NCI-H82 treated with DMSO at 0.1 percent for 48 hours (cell line): ENCODE measurements around the gene DESI1.
"Not testable (repeated sequence)": the region's sequence is repeated elsewhere in the genome, so short reads cannot be mapped to it uniquely, and the experiment has no call there.

Experiments
- DNase-seq: peaks from one replicate; lab custom pipeline; 2025; ENCODE audit not compliant: unreplicated experiment; lab: John Stamatoyannopoulos, UW

Gene DESI1

GRCh38 chr22:41636467-41636866, 15.6 kb upstream of the DESI1 start:
- no peak for DNase-seq

DNA sequence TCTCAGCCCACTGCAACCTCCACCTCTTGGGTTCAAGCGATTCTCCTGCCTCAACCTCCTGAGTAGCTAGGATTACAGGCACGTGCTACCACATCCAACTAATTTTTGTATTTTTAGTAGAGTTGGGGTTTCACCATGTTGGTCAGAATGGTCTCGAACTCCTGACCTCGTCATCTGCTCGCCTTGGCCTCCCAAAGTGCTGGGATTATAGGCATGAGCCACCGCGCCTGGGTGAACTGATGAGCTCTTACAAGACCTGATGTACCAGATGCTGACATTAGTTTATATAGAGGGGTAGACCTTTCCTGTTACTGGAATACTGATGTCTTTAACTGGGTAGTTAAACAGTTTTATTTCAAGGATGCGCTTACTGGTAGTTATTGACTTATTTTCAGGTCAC, 13.8 kb upstream of the DESI1 start:
- not testable (repeated sequence) for DNase-seq

- DNase-seq, result not testable (repeated sequence)
These were observed 10.8 kb upstream of the DESI1 start for GRCh38 chr22:41631615-41632014.

DNA sequence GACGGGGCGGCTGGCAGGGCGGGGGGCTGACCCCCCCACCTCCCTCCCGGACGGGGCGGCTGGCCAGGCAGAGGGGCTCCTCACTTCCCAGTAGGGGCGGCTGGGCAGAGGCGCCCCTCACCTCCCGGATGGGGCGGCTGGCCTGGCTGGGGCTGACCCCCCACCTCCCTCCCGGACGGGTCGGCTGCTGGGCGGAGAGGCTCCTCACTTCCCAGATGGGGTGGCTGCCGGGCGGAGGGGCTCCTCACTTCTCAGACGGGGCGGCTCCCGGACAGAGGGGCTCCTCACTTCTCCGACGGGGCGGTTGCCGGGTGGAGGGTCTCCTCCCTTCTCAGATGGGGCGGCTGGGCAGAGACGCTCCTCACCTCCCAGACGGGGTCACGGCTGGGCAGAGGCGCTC, 10.3 kb upstream of the DESI1 start:
- not testable (repeated sequence) for DNase-seq

DNA sequence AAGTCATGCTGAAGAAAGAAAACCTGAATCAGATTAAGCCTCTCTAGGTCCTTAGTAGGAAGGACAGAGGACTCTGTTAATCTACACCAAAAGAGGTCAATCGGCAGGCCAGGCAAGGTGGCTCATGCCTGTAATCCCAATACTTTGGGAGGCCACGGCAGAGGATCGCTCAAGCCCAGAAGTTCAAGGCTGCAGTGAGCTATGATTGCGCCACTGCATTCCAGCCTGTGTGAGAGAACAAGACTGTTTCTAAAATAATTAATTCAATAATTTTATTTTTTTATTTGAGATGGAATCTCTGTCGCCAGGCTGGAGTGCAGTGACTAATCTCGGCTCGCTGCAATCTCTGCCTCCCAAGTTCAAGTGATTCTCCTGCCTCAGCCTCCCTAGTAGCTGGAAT, 4.7 kb upstream of the DESI1 start:
- no peak for DNase-seq

GRCh38 chr22:41621911-41622179, 1.0 kb upstream of the DESI1 start:
- no peak for DNase-seq

- peak; percentile 97 for DNase-seq
These were observed 462 bp upstream of the DESI1 start, which contains the start of gene XRCC6 for GRCh38 chr22:41621099-41621910. Gene XRCC6, plus strand, starts transcription at chr22:41621295. Its CDS starts 710 bp downstream, at chr22:41622005.

- peak; percentile 21 for DNase-seq
These were observed 759 bp downstream of the DESI1 start for GRCh38 chr22:41619979-41620588.

GRCh38 chr22:41613456-41613855, 7.4 kb downstream of the DESI1 start:
- no peak for DNase-seq

DNA sequence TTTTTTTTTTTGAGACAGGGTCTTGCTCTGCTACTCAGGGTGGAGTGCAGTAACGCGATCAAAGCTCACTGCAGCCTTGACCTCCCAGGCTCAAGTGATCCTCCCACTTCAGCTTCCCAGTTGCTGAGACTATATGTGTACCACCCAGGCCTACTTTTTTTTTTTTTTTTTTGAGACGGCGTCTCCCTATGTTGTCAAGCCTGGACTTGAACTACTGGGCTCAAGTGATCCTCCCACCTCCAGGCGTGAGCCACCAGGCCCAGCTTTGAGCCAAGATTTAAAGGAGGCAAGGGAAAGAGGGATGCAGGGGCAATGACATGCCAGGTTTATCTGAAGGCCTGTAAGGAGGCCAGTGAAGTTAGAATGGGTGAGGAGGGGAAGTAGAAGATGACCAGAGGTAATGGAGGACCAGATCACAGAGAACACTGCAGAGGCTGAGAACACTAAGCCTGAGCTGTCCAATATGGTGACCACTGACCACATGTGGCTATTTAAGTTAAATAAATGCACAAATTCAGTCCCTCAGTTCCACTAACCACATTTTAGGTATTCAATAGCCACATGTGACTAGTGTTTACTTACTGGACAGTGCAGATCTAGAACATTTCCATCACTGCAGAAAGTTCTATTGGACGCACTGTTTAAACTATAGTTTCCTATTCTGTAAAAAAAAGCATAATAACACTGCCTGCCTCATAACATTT, 8.1 kb downstream of the DESI1 start:
- no peak for DNase-seq

DNA sequence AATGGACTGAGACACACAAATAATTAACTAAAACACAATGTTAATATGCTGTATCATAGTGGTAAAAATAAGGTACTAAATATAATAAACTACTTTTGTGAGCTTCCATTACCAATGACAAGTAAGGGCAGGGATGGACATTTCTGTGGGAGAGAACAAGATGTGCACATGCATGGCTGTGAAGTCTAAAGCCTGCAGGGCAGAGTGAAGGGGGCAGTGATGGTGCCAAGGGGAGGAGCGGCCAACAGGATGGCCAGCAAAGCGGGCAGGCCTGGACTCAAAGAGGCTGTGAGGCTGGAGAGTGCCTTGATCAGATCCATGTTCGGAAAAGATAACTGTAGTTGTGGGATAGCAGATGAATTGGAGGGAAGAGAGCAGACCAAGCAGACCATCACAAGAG, 12.5 kb downstream of the DESI1 start:
- DNase-seq, result no peak

DNA sequence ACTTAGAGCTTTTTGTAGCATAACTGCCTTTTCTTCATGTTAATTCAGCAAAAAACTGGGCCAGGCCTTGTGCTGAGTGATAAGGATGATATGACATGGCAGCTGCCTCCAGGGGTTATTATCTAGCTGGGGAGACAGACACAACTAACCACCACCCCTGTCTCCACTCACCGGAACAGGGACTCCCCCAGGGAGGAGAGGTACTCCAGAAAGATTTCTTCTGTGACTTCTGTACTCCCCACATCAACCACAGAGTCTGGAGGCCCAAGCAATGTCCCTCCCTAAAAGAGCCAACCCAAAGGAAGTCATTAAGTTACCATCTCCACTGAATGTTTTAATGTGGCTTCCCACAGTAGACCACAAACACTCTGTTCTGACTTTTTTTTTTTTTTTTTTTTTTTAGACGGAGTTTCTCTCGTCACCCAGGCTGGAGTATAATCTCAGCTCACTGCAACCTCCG, 16.9 kb downstream of the DESI1 start:
- DNase-seq, result no peak

DNA sequence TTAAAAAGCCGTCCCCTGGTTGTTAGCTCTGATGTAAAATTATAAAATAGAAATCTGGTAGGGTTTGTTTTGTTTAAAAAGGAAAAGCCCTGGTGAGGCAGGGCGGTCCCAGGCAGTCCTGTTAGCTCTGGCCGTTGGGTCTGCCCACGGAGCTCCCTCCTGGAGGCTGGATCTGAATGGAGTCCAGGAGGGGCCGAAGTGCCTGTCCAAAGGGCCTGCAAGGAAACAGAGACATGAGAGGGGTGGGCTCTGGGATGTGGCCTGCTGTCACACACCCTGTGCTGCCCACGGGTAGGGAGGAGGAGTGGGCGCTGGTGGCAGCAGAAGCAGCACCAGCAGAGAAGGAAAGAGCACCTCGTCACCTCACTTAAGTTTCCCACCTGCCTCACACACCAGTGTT, 19.9 kb downstream of the DESI1 start:
- DNase-seq, result no peak

DNA sequence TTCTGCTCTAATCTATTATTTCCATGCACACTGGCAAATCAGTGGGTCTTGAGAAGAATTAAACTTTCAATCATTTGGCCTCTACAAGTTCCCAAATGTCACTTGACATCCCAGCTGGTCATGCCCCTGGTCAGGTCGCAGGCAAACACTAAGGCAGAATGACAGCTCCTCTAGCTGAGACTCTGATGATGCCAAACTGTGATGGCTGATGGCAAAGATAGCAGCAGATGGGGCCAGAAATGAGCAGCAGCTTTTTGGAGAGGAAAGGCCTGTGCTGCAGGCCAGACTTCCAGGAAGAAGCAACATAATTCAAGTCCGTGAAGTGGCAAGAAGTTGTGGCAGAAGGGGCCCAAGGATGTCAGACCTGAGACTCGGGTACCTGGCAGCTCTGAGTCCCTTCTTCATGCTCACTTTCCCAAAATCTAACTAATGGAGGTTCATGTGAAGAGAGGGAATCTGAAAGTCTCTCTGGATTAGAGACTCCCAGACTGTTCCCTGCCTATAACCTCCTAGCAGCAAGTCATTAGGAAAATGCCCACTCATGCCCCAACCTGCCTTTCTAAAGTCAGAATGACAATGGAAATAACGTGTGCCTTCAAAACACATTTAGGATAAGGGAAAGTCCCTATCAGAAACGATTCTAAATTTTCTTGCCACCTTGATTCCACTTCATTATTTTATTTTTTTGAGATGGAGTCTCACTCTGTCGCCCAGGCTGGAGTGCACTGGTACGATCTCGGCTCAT, 21.8 kb downstream of the DESI1 start:
- DNase-seq, result no peak

GRCh38 chr22:41598081-41598480, 22.8 kb downstream of the DESI1 start:
- DNase-seq, result no peak

DNA sequence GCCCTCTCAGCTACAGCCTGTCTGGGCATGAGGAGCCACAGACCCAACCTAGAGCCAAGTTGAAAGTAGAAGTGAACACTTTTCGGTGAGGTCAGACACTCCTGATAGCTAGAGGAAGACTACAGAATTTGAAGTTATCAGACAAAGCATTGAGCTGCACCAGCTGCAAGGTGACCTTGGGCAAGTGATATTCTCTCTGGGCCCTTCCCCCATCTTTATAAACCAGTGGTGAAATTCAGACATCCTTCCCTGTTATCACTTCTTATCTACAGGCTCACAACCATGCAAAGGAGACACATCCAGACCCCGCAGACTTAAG, 23.2 kb downstream of the DESI1 start:
- no peak for DNase-seq

DNA sequence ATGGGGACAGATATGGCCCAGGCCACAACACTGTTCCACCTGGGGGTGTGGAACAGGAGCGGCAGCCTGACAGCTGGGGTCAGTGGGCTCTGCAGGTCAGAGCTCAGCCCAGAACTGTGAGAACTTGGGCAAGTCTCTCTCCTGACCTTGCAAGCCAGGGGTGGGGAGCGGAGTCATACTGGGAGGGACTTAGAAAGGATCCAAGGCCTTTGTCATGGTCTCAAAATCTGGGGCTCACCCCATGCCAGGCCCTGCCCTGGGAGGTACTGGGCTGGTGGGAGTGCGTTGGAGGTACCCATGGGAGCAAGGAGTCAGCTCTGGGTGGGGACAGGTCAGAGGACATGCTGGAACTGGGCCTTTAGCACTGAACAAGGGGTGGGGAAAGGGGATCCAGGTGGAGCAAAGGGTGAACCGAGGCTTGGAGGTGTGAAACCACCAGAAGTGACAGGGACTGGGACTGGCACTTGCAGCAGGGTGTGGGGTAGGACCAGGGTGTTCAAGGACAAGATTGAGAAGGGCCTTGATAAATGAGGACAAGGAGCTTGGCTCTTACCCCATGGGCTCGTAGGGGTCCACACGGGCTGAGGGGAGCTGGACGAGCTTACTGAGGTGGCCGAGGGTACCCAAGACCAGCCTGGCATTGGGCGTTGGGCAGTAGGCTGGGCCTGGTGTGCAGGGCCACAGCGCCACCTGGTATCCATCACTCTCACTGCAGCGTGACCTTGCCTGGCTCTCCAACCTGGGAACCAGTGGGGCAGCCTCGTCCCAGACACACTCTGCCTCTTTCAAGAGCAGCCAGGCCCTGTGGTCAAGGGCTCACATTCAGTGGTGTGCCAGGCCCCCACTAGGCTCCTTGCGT, 23.8 kb downstream of the DESI1 start:
- peak; percentile 23 for DNase-seq

- no peak for DNase-seq
These were observed 25.1 kb downstream of the DESI1 start for GRCh38 chr22:41595703-41596102.

GRCh38 chr22:41593336-41593960, 27.4 kb downstream of the DESI1 start:
- DNase-seq, result not testable (repeated sequence)
